Neuronal stem cell (in vitro differentiated cells): ENCODE results near the gene PPP2R5C.

Experiments
- DNase-seq: peaks from one replicate; pipeline ENCODE4 v3.0.0-alpha.2; 2013; ENCODE audit warnings: low spot score
- H2AFZ ChIP-seq: one replicate; pipeline ENCODE4 v1.6.1; 2013; ENCODE audit warnings: mild to moderate bottlenecking, low read length, inconsistent platforms
- H2AK5ac ChIP-seq: 2 replicates; pipeline ENCODE4 v1.6.1; 2013; ENCODE audit warnings: low read depth, mild to moderate bottlenecking, inconsistent platforms, low read length, moderate library complexity, mixed read lengths
- H2BK120ac ChIP-seq: 2 replicates; pipeline ENCODE4 v1.6.1; 2013; ENCODE audit warnings: low read depth, mild to moderate bottlenecking, inconsistent platforms, low read length, moderate library complexity, mixed read lengths
- H2BK12ac ChIP-seq: one replicate; pipeline ENCODE4 v1.6.1; 2013; ENCODE audit warnings: low read length, inconsistent platforms
- H2BK15ac ChIP-seq: 2 replicates; pipeline ENCODE4 v1.6.1; 2013; ENCODE audit warnings: mild to moderate bottlenecking, low read length, inconsistent platforms, mixed read lengths
- H2BK5ac ChIP-seq: one replicate; pipeline ENCODE4 v1.6.1; 2013; ENCODE audit warnings: inconsistent platforms, mild to moderate bottlenecking, low read length, moderate library complexity
- H3K14ac ChIP-seq: one replicate; pipeline ENCODE4 v1.6.1; 2013; ENCODE audit warnings: low read length, inconsistent platforms
- H3K18ac ChIP-seq: 2 replicates; pipeline ENCODE4 v1.6.1; 2013; ENCODE audit warnings: low read length, inconsistent platforms
- H3K23ac ChIP-seq: 2 replicates; pipeline ENCODE4 v1.6.1; 2013; ENCODE audit warnings: low read depth, mild to moderate bottlenecking, mixed read lengths, low read length, inconsistent platforms; ENCODE audit not compliant: poor library complexity
- H3K27ac ChIP-seq: replicated peaks from 3 replicates; pipeline ENCODE4 v1.5.1; 2013; ENCODE audit warnings: low read length, inconsistent platforms
- H3K27me3 ChIP-seq, 3 experiments: 2 replicates each; pipeline ENCODE4 v1.6.1; 2013; ENCODE audit warnings: low read length in 3 of 3, mild to moderate bottlenecking in 2 of 3, inconsistent platforms in 1 of 3, low read depth in 1 of 3, mixed read lengths in 1 of 3, moderate library complexity in 1 of 3; ENCODE audit not compliant: control insufficient read depth in 3 of 3, insufficient read depth in 3 of 3
- H3K36me3 ChIP-seq, 2 donors: replicated peaks in 1 of 2; 2 replicates each; pipeline ENCODE4 v1.6.1; 2013; ENCODE audit warnings: low read length in 2 of 2; ENCODE audit not compliant: control insufficient read depth in 2 of 2, insufficient read depth in 2 of 2
- H3K4ac ChIP-seq: 2 replicates; pipeline ENCODE4 v1.6.1; 2013; ENCODE audit warnings: inconsistent platforms, mild to moderate bottlenecking, low read length, moderate library complexity
- H3K4me1 ChIP-seq, 2 donors: 1 replicate in 1 of 2; 2 replicates in 1 of 2; pipeline ENCODE4 v1.6.1; 2013; ENCODE audit warnings: low read length in 2 of 2, low read depth in 1 of 2; ENCODE audit not compliant: control insufficient read depth in 2 of 2, insufficient read depth in 1 of 2
- H3K4me2 ChIP-seq: one replicate; pipeline ENCODE4 v1.6.1; 2013; ENCODE audit warnings: mild to moderate bottlenecking, low read length, inconsistent platforms; ENCODE audit not compliant: insufficient read depth, poor library complexity, severe bottlenecking
- H3K4me3 ChIP-seq, 2 donors: 2 replicates each; pipeline ENCODE4 v1.5.1; 2013; ENCODE audit warnings: low read length in 2 of 2, mild to moderate bottlenecking in 2 of 2, inconsistent platforms in 1 of 2, moderate library complexity in 1 of 2
- H3K79me1 ChIP-seq: one replicate; pipeline ENCODE4 v1.6.1; 2013; ENCODE audit warnings: low read depth, mild to moderate bottlenecking, inconsistent platforms, low read length, moderate library complexity
- H3K9ac ChIP-seq: one replicate; pipeline ENCODE4 v1.6.1; 2013; ENCODE audit warnings: mild to moderate bottlenecking, low read depth, low read length, inconsistent platforms; ENCODE audit not compliant: poor library complexity
- H3K9me3 ChIP-seq, 2 donors: replicated peaks in 1 of 2; 2 replicates each; pipeline versions ENCODE3 to v1.6.1; 2013; ENCODE audit warnings: low read length in 2 of 2, mild to moderate bottlenecking in 2 of 2, inconsistent platforms in 1 of 2, low read depth in 1 of 2, mixed read lengths in 1 of 2, moderate library complexity in 1 of 2; ENCODE audit not compliant: control insufficient read depth in 2 of 2, insufficient read depth in 1 of 2
- H4K8ac ChIP-seq: one replicate; pipeline ENCODE4 v1.6.1; 2013; ENCODE audit warnings: low read depth, mild to moderate bottlenecking, inconsistent platforms, low read length, moderate library complexity
- H4K91ac ChIP-seq: one replicate; pipeline ENCODE4 v1.6.1; 2013; ENCODE audit warnings: low read length, low read depth, mild to moderate bottlenecking, inconsistent platforms; ENCODE audit not compliant: poor library complexity
- WGBS, 2 donors: extraction: QIAGEN DNeasy Blood & Tissue Kit; methylation state at CpG; one replicate each; pipeline ENCODE4 v1.1.7; 2013; ENCODE audit warnings: missing lambda C conversion rate in 2 of 2, mixed read lengths in 1 of 2; ENCODE audit not compliant: insufficient read length in 2 of 2, insufficient replicate concordance in 1 of 2; ENCODE audit errors: extremely low coverage in 2 of 2; 5-methylcytosine and 5-hydroxymethylcytosine counted together

The PPP2R5C gene

DNA sequence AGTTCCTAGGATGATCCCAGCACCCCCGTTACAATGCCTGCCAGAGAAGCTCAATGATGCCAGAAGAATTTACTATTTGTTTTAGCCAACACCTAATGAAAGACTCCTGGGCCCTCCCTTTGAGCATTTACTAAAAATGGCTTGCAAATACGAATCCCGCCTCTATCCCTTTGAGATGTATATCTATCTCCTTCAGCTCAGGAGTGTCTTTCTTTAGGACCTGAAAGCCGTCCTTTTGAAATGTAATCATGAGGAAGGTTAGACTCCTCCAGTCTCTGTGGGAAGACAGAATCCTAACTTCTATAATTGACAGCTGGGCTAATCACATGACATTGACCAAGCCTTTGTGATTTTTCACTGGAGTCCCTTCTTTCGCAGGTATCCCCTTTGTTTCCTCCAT is 183.7 kb downstream of the PPP2R5C start:
- peaks cover 0 to 3% (median 0%) of the 10 kb centered on the region in 3 experiments for H3K27me3 ChIP-seq
- H4K8ac ChIP-seq: no peak overlapping the region
- WGBS, 2 donors: no CpG with 5 or more reads among the region's 5 CpGs
- H3K4me2 ChIP-seq: no peak overlapping the region
- DNase-seq: no peak
- H3K23ac ChIP-seq: no peak overlapping the region
- H2BK120ac ChIP-seq: no peak overlapping the region
- no peak overlapping the region for H3K4ac ChIP-seq
- peaks cover 7% of the 10 kb centered on the region for H3K79me1 ChIP-seq
- H2AFZ ChIP-seq: peak overlapping the region; percentile 57
- H3K36me3 ChIP-seq: no peaks in the 10 kb centered on the region
- H3K4me3 ChIP-seq: no peak overlapping the region
- H3K4me1 ChIP-seq: peaks cover 0 to 6% of the 10 kb centered on the region in 2 donors
- H2BK5ac ChIP-seq: no peak overlapping the region
- H2BK12ac ChIP-seq: no peak overlapping the region
- H3K9me3 ChIP-seq: no peaks in the 10 kb centered on the region
- H3K27ac ChIP-seq: no peak overlapping the region
- no peak overlapping the region for H3K18ac ChIP-seq
- no peak overlapping the region for H3K14ac ChIP-seq
- no peak overlapping the region for H2BK15ac ChIP-seq
- H2AK5ac ChIP-seq: no peak overlapping the region
- H3K9ac ChIP-seq: no peak overlapping the region
- H4K91ac ChIP-seq: no peak overlapping the region

DNA sequence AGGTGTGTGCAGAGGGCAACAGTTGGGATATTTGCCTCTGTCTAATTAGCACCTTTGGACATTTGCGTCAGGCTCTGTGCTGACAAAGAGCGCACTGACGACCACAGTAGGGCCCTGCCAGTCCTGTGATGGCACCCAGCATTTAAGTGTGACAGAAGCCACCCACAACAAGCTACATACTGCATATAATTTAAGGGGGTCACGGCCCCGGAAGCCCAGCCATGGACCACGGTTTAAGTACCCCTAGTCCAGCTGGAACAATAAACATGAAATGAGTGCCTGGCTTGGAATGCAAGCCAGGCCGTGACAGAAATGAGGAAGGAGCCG is 186.0 kb downstream of the PPP2R5C start:
- Histone ChIP-seq H3K14ac (no peak overlapping the region), H2BK120ac (no peak overlapping the region), H3K36me3 (no peaks in the 10 kb centered on the region), H3K4me3 (peak overlapping the region; percentile 86 to 95), H3K18ac (peak overlapping the region; percentile 93), H3K9me3 (no peaks in the 10 kb centered on the region), H3K9ac (peak overlapping the region; percentile 97), H3K79me1 (peaks cover 7% of the 10 kb centered on the region), H2BK15ac (no peak overlapping the region), H4K91ac (peak overlapping the region; percentile 93), H3K23ac (peak overlapping the region; percentile 39), H3K27me3 (peaks cover 0 to 3% (median 0%) of the 10 kb centered on the region in 3 experiments), H2AK5ac (peak overlapping the region; percentile 97), H2BK12ac (no peak overlapping the region), H3K4me2 (peak overlapping the region; percentile 97), H3K4me1 (peaks cover 0 to 6% of the 10 kb centered on the region in 2 donors), H3K27ac (peak overlapping the region; percentile 62), H2BK5ac (peak overlapping the region; percentile 79), H2AFZ (peak overlapping the region; percentile 91), H4K8ac (no peak overlapping the region), H3K4ac (no peak overlapping the region)
- no CpG with 5 or more reads among the region's 8 CpGs for WGBS, 2 donors
- DNase-seq: no peak

DNA sequence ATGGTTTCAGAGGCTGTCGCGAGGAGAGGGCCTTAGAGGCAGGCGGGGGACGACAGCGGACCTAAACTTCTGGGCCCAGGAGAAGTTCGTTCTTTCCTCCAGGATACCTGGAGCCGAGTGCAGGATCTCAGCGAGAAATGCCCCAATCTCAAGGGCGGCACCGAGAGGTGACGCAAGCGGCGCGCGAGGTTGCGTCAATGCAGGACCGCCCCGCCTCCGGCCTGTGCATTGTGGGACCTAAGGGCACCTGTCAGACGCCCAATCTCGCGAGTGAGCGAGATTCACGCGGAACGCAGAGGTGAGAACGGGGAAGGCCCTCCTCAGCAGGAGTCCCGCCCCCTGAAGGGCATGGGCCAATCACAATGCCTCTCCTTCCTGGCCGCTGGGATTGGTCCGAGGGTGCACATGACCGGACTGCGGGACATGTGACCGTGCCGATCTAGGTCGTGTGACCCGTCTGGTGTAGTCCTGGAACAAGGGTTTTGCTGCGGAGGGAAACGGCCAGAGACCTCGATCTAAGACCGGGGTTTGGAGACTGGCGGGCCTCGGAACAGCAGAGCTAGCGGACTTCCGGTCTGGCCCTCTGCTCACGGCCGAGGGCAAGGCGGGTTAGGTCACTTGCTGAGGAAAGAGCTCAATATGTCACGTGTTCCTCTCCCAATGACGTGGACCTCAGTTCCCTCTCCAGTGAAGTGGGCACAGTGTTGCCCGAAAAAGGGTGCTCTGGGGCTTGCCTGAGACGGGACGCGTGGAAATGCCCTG is 186.6 kb downstream of the PPP2R5C start:
- Histone ChIP-seq H2BK12ac (no peak overlapping the region), H3K27me3 (no peaks in the 10 kb centered on the region), H3K4me3 (peak overlapping the region; percentile 90 to 95), H2AK5ac (peak overlapping the region; percentile 99), H3K9ac (peak overlapping the region; percentile 97), H3K23ac (peak overlapping the region; percentile 39), H3K9me3 (no peaks in the 10 kb centered on the region), H2BK5ac (peak overlapping the region; percentile 79), H2AFZ (peak overlapping the region; percentile 91), H2BK15ac (peak overlapping the region; percentile 91), H2BK120ac (peak overlapping the region; percentile 24), H3K4me2 (peak overlapping the region; percentile 100), H3K79me1 (peaks cover 7% of the 10 kb centered on the region), H4K91ac (peak overlapping the region; percentile 93), H3K36me3 (no peaks in the 10 kb centered on the region), H3K4ac (no peak overlapping the region), H3K18ac (peak overlapping the region; percentile 93), H3K4me1 (peaks cover 0 to 6% of the 10 kb centered on the region in 2 donors), H3K27ac (peak overlapping the region; percentile 62), H4K8ac (peak overlapping the region; percentile 86), H3K14ac (peak overlapping the region; percentile 47)
- DNase-seq: peak; percentile 100
- no CpG with 5 or more reads among the region's 53 CpGs for WGBS, 2 donors

DNA sequence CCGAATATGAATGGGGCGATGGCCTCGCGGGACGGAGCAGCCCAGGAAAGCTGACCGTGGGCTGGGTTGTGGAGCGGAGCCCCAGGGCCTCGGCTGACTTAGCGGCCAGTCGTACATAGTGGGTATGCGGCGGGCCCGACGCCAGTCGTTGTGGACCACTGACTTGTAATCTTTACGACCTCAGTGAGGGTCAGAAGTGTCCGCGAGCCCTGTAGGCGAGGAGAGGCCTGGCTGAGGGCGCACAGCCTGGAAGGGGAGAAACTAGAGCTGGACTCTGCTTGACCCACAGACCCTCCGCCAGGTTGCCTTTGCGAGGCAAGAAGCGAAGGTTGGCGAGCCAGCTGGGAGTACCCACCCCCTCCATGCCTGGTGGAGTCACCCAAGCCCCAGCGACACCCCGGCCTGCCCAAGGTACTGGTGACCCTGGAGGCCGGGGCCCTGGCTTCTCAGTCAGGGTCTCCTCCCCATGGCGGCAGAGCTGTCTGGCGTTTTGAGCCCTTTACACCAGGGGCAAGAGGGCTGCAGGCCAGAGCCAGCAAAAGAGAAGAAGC is 187.2 kb downstream of the PPP2R5C start:
- Histone ChIP-seq H2BK12ac (no peak overlapping the region), H2BK15ac (peak overlapping the region; percentile 91), H3K9me3 (no peaks in the 10 kb centered on the region), H3K4me3 (peak overlapping the region; percentile 90 to 95), H3K4me2 (peak overlapping the region; percentile 100), H2BK120ac (peak overlapping the region; percentile 24), H3K4ac (no peak overlapping the region), H3K27ac (peak overlapping the region; percentile 14), H4K91ac (peak overlapping the region; percentile 92), H3K9ac (peak overlapping the region; percentile 87), H3K27me3 (no peaks in the 10 kb centered on the region), H4K8ac (peak overlapping the region; percentile 86), H3K23ac (peak overlapping the region; percentile 8), H3K14ac (peak overlapping the region; percentile 47), H3K18ac (peak overlapping the region; percentile 93), H3K36me3 (no peaks in the 10 kb centered on the region), H3K79me1 (peaks cover 7% of the 10 kb centered on the region), H2BK5ac (peak overlapping the region; percentile 55), H2AFZ (peak overlapping the region; percentile 91), H2AK5ac (peak overlapping the region; percentile 99), H3K4me1 (peaks cover 0 to 7% of the 10 kb centered on the region in 2 donors)
- DNase-seq: no peak
- no CpG with 5 or more reads among the region's 29 CpGs for WGBS, 2 donors
